ENCODE results near the gene ATP8A2.
"Not testable (repeated sequence)": the region's sequence is repeated elsewhere in the genome, so short reads cannot be mapped to it uniquely, and the experiment has no call there.

Gene ATP8A2

DNA sequence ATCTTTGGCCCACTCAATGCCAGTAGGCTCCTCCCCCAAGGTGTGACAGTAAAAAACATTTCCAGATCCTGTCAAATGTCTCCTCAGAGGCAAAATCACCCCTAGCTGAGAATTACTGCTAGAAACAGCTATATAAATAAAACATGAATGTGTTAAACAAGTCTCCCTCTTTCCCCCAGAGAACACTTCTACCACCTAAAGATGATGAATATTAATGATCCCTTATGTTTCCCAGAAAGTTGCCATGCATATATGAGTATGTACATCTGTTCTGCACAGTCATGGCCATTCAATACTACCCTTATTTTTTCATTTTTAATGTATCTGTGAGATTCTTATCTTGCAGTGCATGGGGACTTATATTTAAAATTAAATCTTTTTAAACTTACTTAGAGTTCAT is 450.0 kb downstream of the ATP8A2 start:
- TF ChIP-seq, protein P1, sequence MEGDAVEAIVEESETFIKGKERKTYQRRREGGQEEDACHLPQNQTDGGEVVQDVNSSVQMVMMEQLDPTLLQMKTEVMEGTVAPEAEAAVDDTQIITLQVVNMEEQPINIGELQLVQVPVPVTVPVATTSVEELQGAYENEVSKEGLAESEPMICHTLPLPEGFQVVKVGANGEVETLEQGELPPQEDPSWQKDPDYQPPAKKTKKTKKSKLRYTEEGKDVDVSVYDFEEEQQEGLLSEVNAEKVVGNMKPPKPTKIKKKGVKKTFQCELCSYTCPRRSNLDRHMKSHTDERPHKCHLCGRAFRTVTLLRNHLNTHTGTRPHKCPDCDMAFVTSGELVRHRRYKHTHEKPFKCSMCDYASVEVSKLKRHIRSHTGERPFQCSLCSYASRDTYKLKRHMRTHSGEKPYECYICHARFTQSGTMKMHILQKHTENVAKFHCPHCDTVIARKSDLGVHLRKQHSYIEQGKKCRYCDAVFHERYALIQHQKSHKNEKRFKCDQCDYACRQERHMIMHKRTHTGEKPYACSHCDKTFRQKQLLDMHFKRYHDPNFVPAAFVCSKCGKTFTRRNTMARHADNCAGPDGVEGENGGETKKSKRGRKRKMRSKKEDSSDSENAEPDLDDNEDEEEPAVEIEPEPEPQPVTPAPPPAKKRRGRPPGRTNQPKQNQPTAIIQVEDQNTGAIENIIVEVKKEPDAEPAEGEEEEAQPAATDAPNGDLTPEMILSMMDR (IDR thresholded peaks at IDR 0.05), result no peak
- Histone ChIP-seq H3K4me1 (ENCODE audit: control insufficient read depth in 1 of 2, insufficient read depth in 1 of 2, low read depth in 1 of 2, low read length in 1 of 2) (no peaks in the 10 kb centered on the region), H3K36me3 (no peaks in the 10 kb centered on the region), H3K27me3 (no peaks in the 10 kb centered on the region), H3K27ac (no peak overlapping the region), H3K9me3 (no peaks in the 10 kb centered on the region), H3K4me3 (ENCODE audit: low read depth in 1 of 2, low read length in 1 of 2) (no peak overlapping the region)

DNA sequence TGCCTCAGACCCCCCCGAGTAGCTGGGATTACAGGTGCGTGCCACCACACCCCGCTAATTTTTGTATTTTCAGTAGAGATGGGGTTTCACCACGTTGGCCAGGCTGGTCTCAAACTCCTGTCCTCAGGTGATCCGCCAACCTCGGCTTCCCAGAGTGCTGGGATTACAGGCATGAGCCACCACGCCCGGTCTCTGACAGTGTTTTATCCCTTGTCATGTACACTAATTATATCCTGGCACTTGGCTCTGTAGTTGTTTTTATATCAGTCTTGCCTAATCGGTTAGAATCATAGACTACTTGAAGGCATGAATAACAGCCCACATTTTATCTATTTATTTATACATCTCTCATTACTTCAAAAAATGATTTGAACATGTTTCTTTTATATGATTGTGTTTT is 455.4 kb downstream of the ATP8A2 start:
- H3K4me3 ChIP-seq (ENCODE audit: low read depth in 1 of 2, low read length in 1 of 2); H3K36me3 ChIP-seq; H3K9me3 ChIP-seq; H3K4me1 ChIP-seq (ENCODE audit: control insufficient read depth in 1 of 2, insufficient read depth in 1 of 2, low read depth in 1 of 2, low read length in 1 of 2); H3K27ac ChIP-seq; H3K27me3 ChIP-seq: not testable (repeated sequence)

DNA sequence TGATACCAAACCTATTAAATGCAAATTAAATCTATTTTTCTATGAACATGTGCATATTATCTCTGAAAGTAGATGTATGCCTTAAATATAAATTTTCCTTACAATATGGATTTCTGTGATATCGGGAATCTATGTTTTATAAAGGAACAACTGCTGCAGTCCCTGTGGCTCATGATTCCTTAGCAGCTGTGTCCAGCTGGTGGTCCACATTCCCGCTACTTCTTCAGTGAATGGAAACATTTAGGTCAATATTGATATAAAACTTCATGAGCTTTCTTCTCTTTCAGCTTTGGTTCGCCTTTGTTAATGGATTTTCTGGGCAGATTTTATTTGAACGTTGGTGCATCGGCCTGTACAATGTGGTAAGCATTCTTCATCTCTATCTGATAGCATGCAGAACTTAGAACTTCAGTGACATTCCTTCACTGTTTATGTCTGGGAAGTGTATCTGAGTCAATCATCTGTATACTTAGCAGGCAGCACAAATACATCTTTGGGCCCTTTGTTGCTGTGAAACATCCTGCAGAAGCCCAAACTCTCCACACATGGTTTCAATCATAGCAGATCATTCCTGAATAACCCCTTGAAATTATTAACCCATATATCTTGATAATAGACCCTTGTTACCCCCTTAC is 456.2 kb downstream of the ATP8A2 start:
- Histone ChIP-seq H3K4me3 (ENCODE audit: low read depth in 1 of 2, low read length in 1 of 2) (no peak overlapping the region), H3K27ac (no peak overlapping the region), H3K4me1 (ENCODE audit: control insufficient read depth in 1 of 2, insufficient read depth in 1 of 2, low read depth in 1 of 2, low read length in 1 of 2) (no peaks in the 10 kb centered on the region), H3K9me3 (no peaks in the 10 kb centered on the region), H3K27me3 (no peaks in the 10 kb centered on the region), H3K36me3 (no peaks in the 10 kb centered on the region)
- TF ChIP-seq, protein P1 (IDR thresholded peaks at IDR 0.05), result no peak

DNA sequence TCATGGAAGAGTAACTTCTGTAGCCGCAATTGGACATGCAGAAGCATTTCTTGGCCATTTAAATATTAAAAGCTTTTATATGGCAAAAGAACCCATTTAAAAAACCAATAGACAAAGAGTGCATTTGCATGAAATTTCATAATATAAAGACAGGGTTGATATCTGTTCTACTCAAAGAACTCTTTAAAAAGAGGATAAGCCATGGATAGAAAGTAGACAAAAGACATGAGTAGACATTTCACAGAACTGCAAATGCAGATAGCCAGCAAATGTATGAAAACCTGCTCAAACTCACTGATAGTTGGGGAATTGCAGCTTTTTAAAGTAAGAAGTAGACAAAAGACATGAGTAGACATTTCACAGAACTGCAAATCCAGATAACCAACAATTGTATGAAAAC is 462.0 kb downstream of the ATP8A2 start:
- Histone ChIP-seq H3K36me3 (no peaks in the 10 kb centered on the region), H3K4me1 (ENCODE audit: control insufficient read depth in 1 of 2, insufficient read depth in 1 of 2, low read depth in 1 of 2, low read length in 1 of 2) (no peaks in the 10 kb centered on the region), H3K4me3 (ENCODE audit: low read depth in 1 of 2, low read length in 1 of 2) (no peak overlapping the region), H3K27ac (no peak overlapping the region), H3K9me3 (no peaks in the 10 kb centered on the region), H3K27me3 (no peaks in the 10 kb centered on the region)
- TF ChIP-seq, protein P1 (IDR thresholded peaks at IDR 0.05), result no peak

DNA sequence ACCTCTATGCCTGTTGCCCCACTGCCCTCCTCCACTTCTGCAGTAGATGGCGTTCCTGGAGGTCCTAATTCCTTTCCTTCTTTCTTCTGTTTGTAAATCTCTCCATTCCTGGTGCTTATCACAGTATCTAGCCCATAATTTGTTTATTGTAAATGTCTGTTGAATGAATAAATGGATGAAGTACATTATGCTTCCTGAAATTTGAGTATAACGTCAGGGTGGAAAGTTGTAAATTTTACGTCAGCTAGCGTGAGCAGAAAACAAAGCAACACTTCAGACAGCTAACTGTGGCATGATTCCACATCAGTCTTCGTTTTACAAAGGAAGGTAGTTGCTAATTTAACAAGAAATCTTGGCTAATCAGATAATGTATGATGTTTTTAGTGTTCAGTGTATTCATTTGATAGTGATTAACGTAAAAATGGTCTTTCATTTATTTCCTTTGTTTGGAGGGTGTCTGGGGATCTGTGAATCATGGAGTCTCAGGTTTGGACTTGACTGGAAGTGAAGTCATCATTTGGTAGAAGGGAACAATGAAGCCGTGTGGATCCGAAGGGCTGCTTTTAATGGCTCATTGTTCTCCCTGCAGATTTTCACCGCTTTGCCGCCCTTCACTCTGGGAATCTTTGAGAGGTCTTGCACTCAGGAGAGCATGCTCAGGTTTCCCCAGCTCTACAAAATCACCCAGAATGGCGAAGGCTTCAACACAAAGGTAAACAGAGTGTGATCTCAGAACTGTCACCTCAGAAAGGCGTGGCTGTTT is 465.0 kb downstream of the ATP8A2 start:
- Histone ChIP-seq H3K4me1 (ENCODE audit: control insufficient read depth in 1 of 2, insufficient read depth in 1 of 2, low read depth in 1 of 2, low read length in 1 of 2) (no peaks in the 10 kb centered on the region), H3K27ac (no peak overlapping the region), H3K36me3 (no peaks in the 10 kb centered on the region), H3K4me3 (ENCODE audit: low read depth in 1 of 2, low read length in 1 of 2) (no peak overlapping the region), H3K9me3 (no peaks in the 10 kb centered on the region), H3K27me3 (no peaks in the 10 kb centered on the region)
- TF ChIP-seq, protein P1 (IDR thresholded peaks at IDR 0.05), result no peak

DNA sequence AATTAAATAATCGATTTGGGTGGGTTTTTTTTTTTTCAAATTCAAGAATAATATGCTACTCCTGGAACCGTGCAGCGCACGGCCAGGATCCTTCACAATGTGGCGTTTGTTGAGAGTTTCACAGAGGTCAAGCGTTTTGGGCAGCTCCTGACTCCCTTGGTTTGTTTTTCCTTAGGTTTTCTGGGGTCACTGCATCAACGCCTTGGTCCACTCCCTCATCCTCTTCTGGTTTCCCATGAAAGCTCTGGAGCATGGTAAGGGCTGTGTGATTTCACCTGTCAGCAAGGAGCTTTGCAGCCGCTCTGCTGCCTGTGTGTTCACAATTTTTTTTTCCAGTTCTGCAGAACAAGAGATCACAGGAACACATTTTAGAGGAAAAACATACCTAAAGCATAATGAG is 467.6 kb downstream of the ATP8A2 start:
- Histone ChIP-seq H3K27me3 (no peaks in the 10 kb centered on the region), H3K36me3 (no peaks in the 10 kb centered on the region), H3K4me3 (ENCODE audit: low read depth in 1 of 2, low read length in 1 of 2) (no peak overlapping the region), H3K9me3 (no peaks in the 10 kb centered on the region), H3K27ac (no peak overlapping the region), H3K4me1 (ENCODE audit: control insufficient read depth in 1 of 2, insufficient read depth in 1 of 2, low read depth in 1 of 2, low read length in 1 of 2) (no peaks in the 10 kb centered on the region)
- TF ChIP-seq, protein P1 (IDR thresholded peaks at IDR 0.05), result no peak

Measured in neutrophil (primary cell).